HFF-Myc (cell line): ENCODE measurements around the gene NPM3.
A peak's percentile ranks its signal among the peaks of the same experiment; 100 is the strongest.

Experiments
- DNase-seq: peaks from one replicate; pipeline ENCODE4 v3.0.0-alpha.2; 2011; ENCODE audit warnings: low read depth; ENCODE audit errors: extremely low read depth
- H3K4me3 ChIP-seq: replicated peaks from 2 replicates; pipeline ENCODE4 v1.5.1; 2011; ENCODE audit warnings: low read depth, mild to moderate bottlenecking, control low read depth, low read length
- TF ChIP-seq, protein P1 (sequence below): IDR thresholded peaks from 2 replicates; pipeline ENCODE4 v1.5.1; 2012; ENCODE audit warnings: mild to moderate bottlenecking, low read depth, low read length, control low read depth; ENCODE audit errors: missing control alignments

Gene NPM3

GRCh38 chr10:101828766-101829551, 45.7 kb upstream of the NPM3 start:
- DNase-seq: no peak
- no peak overlapping the region for H3K4me3 ChIP-seq
- TF ChIP-seq, protein P1, sequence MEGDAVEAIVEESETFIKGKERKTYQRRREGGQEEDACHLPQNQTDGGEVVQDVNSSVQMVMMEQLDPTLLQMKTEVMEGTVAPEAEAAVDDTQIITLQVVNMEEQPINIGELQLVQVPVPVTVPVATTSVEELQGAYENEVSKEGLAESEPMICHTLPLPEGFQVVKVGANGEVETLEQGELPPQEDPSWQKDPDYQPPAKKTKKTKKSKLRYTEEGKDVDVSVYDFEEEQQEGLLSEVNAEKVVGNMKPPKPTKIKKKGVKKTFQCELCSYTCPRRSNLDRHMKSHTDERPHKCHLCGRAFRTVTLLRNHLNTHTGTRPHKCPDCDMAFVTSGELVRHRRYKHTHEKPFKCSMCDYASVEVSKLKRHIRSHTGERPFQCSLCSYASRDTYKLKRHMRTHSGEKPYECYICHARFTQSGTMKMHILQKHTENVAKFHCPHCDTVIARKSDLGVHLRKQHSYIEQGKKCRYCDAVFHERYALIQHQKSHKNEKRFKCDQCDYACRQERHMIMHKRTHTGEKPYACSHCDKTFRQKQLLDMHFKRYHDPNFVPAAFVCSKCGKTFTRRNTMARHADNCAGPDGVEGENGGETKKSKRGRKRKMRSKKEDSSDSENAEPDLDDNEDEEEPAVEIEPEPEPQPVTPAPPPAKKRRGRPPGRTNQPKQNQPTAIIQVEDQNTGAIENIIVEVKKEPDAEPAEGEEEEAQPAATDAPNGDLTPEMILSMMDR: no peak

GRCh38 chr10:101827919-101828600, 44.8 kb upstream of the NPM3 start:
- no peak overlapping the region for H3K4me3 ChIP-seq
- no peak for DNase-seq
- TF ChIP-seq, protein P1: no peak

DNA sequence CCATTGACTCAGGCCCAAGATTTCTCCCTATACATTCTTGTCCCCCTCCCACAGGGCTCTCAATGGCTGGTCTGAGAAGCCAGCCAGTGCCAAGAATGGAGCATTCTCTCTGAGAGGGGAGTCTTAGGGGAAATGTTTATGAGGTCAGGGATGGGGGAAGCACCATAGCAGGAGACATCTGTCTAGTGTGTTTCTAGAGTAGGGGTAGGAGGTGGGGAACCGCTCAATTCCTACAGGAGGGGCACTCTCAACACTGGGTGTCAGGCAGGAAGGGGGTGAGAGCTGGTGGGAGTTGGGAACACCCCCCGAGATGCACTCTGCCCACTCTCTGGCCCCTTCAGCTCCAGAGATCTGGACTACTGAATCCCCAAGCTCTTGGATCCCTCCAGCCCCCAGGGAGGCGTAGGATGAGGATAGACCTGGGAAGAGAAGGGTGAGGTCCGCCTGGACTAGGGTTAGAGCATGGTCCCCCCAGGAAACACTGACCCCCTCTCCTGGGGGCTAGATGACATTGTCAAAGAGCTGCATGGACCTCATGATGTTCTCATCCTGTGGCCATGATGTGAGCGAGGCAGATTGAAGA, 43.7 kb upstream of the NPM3 start:
- TF ChIP-seq, protein P1: no peak
- DNase-seq: no peak
- no peak overlapping the region for H3K4me3 ChIP-seq

DNA sequence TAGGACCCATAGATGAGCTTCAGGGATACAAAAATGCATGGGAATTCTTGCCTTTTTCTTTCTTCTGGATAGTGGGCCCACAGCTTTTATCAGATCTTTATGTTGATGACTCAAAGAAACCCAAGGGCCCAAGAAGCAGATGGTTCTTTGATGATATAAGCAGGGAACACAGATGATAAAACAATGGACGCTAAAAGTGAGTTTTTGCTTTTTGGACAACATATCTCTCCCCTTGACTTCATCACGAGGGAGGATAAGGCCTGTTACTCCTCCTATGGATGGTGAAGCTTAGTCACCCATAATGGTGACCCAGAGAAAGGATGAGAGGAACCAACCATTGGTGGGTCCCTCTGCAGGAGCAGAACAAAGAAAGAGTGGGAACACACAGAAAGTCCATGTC, 41.5 kb upstream of the NPM3 start:
- no peak overlapping the region for H3K4me3 ChIP-seq
- no peak for DNase-seq
- TF ChIP-seq, protein P1: no peak

- no peak for DNase-seq
- H3K4me3 ChIP-seq: peak overlapping the region; percentile 96
- TF ChIP-seq, protein P1: no peak
Observed at GRCh38 chr10:101818872-101819633, 35.8 kb upstream of the NPM3 start.

GRCh38 chr10:101818119-101818871, 35.0 kb upstream of the NPM3 start, which contains the start of gene OGA:
Gene OGA, minus strand, starts transcription at chr10:101818444. Its CDS starts 422 bp downstream, at chr10:101818022.
- TF ChIP-seq, protein P1: no peak
- H3K4me3 ChIP-seq: peak within 1 kb of the TSS; percentile 96
- peak; percentile 100 for DNase-seq
